Skeletal muscle cell (primary cell): ENCODE measurements around the gene TOLLIP.
"Not testable (repeated sequence)": the region's sequence is repeated elsewhere in the genome, so short reads cannot be mapped to it uniquely, and the experiment has no call there.

Experiments used
- DNase-seq: peaks from one replicate; pipeline ENCODE4 v3.0.0-alpha.2; 2010; ENCODE audit warnings: low read depth
- H3K4me3 ChIP-seq: 2 replicates; pipeline ENCODE4 v1.5.1; 2011; ENCODE audit warnings: low read depth, mild to moderate bottlenecking, control low read depth, low read length, moderate library complexity

Gene TOLLIP

DNA sequence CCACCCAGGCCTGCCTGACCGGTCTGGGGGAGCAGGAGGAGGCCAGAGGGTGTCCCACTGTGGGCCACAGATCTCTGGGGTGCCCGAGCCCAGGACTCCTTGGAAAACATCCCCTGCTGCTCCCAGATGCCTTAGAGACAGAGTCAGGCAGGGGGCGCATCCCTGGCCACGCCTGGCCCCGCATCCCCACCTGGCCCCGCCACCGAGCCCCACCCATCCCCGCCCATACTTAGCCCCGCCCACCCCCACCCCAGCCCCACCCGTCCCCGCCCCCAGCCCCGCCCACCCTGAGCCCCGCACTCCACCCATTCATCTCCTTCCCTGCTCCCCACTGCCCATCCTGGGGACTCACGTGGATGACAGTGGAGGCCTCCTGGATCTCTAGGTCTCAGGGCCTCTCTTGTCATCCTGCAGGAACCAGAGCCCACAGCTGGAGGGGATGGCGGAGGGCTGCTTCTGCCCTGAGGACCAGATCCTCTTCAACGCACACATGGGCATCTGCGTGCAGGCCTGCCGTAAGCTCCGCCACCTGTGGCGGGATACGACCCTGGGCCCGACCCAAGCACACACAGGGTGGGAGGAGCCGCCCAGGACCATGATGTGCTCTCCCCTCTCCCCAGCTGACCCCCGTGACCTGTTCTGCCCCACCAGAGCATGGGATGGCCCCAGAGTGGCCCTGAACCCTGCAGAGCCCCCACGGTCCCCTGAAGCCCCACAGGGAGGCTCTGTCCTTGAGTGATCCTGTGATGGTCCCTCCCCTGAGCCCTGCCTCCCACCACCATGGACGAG is 53.0 kb downstream of the TOLLIP start:
- no peak overlapping the region for H3K4me3 ChIP-seq
- DNase-seq: no peak

DNA sequence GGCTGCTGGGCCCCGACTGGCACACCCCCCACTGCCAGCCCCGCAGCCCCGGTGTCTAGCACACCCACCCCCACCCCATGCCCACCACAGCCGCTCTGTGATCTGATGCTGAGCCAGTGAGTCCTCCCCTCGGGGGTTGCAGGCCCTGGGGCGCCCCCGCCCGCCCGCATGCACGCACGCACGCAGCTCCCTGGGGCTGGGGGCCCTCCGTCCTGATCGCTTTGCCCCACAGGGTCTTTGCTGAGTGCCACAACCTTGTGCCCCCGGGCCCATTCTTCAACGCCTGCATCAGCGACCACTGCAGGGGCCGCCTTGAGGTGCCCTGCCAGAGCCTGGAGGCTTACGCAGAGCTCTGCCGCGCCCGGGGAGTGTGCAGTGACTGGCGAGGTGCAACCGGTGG is 54.3 kb downstream of the TOLLIP start:
- H3K4me3 ChIP-seq: no peak overlapping the region
- no peak for DNase-seq

DNA sequence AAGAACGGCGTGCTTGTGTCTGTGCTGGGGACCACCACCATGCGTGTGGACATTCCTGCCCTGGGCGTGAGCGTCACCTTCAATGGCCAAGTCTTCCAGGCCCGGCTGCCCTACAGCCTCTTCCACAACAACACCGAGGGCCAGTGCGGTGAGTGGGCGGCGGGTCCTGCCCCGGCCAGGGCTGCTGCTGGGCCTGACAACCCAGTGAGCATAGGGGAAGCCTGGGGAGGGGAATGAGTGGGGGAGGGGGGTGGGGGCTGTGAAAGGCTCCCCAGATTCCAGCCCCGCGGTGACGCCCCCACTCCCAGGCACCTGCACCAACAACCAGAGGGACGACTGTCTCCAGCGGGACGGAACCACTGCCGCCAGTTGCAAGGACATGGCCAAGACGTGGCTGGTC is 54.7 kb downstream of the TOLLIP start:
- no peak overlapping the region for H3K4me3 ChIP-seq
- no peak for DNase-seq

DNA sequence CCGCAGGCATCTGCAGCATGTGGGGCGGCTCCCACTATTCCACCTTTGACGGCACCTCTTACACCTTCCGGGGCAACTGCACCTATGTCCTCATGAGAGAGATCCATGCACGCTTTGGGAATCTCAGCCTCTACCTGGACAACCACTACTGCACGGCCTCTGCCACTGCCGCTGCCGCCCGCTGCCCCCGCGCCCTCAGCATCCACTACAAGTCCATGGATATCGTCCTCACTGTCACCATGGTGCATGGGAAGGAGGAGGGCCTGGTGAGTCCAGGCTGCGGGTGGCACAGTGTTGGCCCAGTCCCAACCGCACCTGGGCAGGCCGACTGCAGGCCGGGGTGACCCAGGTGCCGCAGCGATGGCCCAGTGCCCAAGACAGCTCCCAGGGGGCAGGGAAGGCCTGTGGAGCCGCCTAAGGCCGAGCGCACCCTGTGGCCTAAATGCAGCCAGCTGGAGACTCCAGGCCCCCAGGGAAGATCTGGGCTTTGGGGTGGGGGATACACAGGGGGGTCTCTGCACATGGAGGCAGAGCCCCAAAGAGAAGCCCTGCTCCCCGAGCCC is 55.3 kb downstream of the TOLLIP start:
- H3K4me3 ChIP-seq: no peak overlapping the region
- DNase-seq: no peak

DNA sequence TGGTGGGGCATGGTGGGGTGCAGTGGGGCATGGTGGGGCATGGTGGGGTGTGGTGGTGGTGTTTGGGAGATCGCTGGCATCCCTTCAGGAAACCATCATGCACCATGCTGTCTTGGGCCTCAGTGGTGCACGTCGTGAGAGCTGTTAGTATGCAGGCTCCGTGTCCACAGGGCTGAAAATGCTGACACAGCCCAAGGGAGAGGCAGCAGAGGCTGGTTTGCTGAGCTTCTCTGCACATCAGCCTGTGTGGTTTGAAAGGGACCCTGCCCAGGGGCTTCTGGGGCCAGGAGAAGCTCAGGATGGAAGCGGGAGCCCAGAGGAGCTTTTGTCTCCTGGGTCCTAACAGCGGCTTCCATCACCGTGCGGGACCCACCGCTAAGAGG is 56.3 kb downstream of the TOLLIP start:
- DNase-seq: no peak
- no peak overlapping the region for H3K4me3 ChIP-seq

DNA sequence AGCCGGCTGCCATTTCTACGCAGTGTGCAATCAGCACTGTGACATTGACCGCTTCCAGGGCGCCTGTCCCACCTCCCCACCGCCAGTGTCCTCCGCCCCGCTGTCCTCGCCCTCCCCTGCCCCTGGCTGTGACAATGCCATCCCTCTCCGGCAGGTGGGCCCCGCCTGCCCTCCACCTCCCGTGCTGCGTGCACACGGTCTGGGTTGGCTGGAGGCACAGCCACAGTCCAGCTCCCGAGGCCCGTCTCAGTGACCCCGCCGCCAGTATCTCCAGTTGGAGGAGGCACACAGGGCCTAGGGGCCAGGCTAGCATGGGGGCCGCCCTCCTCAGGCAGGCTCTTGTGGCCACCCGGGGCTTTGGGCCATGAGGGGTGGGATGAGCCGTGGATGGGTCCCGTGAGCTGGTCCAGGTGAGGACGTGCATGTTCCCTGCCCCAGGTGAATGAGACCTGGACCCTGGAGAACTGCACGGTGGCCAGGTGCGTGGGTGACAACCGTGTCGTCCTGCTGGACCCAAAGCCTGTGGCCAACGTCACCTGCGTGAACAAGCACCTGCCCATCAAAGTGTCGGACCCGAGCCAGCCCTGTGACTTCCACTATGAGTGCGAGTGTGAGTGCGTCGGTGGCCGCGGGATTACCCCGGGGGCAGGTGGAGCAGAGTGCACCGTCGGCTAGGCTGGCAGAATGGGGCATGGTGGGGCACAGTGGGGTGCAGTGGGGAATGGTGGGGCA is 56.9 kb downstream of the TOLLIP start:
- no peak overlapping the region for H3K4me3 ChIP-seq
- DNase-seq: no peak

DNA sequence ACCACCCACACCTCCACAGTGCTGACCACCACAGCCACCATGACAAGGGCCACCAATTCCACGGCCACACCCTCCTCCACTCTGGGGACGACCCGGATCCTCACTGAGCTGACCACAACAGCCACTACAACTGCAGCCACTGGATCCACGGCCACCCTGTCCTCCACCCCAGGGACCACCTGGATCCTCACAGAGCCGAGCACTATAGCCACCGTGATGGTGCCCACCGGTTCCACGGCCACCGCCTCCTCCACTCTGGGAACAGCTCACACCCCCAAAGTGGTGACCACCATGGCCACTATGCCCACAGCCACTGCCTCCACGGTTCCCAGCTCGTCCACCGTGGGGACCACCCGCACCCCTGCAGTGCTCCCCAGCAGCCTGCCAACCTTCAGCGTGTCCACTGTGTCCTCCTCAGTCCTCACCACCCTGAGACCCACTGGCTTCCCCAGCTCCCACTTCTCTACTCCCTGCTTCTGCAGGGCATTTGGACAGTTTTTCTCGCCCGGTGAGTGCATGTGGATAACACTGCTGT is 58.1 kb downstream of the TOLLIP start:
- no peak for DNase-seq
- no peak overlapping the region for H3K4me3 ChIP-seq

DNA sequence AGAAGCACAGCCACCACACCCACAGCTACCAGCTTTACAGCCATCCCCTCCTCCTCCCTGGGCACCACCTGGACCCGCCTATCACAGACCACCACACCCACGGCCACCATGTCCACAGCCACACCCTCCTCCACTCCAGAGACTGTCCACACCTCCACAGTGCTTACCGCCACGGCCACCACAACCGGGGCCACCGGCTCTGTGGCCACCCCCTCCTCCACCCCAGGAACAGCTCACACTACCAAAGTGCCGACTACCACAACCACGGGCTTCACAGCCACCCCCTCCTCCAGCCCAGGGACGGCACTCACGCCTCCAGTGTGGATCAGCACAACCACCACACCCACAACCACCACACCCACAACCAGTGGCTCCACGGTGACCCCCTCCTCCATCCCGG is 59.0 kb downstream of the TOLLIP start:
- not testable (repeated sequence) for DNase-seq, H3K4me3 ChIP-seq

DNA sequence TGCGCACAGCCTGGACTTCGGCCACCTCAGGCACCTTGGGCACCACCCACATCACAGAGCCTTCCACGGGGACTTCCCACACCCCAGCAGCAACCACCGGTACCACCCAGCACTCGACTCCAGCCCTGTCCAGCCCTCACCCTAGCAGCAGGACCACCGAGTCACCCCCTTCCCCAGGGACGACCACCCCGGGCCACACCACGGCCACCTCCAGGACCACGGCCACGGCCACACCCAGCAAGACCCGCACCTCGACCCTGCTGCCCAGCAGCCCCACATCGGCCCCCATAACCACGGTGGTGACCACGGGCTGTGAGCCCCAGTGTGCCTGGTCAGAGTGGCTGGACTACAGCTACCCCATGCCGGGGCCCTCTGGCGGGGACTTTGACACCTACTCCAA is 60.5 kb downstream of the TOLLIP start:
- H3K4me3 ChIP-seq, DNase-seq: not testable (repeated sequence)

DNA sequence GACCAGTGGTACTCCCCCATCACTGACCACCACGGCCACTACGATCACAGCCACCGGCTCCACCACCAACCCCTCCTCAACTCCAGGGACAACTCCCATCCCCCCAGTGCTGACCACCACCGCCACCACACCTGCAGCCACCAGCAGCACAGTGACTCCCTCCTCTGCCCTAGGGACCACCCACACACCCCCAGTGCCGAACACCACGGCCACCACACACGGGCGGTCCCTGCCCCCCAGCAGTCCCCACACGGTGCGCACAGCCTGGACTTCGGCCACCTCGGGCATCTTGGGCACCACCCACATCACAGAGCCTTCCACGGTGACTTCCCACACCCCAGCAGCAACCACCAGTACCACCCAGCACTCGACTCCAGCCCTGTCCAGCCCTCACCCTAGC is 62.4 kb downstream of the TOLLIP start:
- not testable (repeated sequence) for H3K4me3 ChIP-seq, DNase-seq

DNA sequence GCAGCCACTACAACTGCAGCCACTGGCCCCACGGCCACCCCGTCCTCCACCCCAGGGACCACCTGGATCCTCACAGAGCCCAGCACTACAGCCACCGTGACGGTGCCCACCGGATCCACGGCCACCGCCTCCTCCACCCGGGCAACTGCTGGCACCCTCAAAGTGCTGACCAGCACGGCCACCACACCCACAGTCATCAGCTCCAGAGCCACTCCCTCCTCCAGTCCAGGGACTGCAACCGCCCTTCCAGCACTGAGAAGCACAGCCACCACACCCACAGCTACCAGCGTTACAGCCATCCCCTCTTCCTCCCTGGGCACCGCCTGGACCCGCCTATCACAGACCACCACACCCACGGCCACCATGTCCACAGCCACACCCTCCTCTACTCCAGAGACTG is 63.1 kb downstream of the TOLLIP start:
- not testable (repeated sequence) for DNase-seq, H3K4me3 ChIP-seq

DNA sequence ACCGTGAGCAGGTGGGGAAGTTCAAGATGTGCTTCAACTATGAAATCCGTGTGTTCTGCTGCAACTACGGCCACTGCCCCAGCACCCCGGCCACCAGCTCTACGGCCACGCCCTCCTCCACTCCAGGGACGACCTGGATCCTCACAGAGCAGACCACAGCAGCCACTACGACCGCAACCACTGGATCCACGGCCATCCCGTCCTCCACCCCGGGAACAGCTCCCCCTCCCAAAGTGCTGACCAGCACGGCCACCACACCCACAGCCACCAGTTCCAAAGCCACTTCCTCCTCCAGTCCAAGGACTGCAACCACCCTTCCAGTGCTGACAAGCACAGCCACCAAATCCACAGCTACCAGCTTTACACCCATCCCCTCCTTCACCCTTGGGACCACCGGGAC is 63.7 kb downstream of the TOLLIP start:
- H3K4me3 ChIP-seq, DNase-seq: not testable (repeated sequence)

DNA sequence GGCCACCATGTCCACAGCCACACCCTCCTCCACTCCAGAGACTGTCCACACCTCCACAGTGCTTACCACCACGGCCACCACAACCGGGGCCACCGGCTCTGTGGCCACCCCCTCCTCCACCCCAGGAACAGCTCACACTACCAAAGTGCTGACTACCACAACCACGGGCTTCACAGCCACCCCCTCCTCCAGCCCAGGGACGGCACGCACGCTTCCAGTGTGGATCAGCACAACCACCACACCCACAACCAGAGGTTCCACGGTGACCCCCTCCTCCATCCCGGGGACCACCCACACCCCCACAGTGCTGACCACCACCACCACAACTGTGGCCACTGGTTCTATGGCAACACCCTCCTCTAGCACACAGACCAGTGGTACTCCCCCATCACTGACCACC is 64.9 kb downstream of the TOLLIP start:
- H3K4me3 ChIP-seq, DNase-seq: not testable (repeated sequence)

DNA sequence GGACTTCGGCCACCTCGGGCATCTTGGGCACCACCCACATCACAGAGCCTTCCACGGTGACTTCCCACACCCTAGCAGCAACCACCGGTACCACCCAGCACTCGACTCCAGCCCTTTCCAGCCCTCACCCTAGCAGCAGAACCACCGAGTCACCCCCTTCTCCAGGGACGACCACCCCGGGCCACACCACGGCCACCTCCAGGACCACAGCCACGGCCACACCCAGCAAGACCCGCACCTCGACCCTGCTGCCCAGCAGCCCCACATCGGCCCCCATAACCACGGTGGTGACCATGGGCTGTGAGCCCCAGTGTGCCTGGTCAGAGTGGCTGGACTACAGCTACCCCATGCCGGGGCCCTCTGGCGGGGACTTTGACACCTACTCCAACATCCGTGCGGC is 65.9 kb downstream of the TOLLIP start:
- not testable (repeated sequence) for DNase-seq, H3K4me3 ChIP-seq

DNA sequence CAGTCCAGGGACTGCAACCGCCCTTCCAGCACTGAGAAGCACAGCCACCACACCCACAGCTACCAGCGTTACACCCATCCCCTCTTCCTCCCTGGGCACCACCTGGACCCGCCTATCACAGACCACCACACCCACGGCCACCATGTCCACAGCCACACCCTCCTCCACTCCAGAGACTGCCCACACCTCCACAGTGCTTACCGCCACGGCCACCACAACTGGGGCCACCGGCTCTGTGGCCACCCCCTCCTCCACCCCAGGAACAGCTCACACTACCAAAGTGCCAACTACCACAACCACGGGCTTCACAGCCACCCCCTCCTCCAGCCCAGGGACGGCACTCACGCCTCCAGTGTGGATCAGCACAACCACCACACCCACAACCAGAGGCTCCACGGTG is 66.7 kb downstream of the TOLLIP start:
- not testable (repeated sequence) for DNase-seq, H3K4me3 ChIP-seq

DNA sequence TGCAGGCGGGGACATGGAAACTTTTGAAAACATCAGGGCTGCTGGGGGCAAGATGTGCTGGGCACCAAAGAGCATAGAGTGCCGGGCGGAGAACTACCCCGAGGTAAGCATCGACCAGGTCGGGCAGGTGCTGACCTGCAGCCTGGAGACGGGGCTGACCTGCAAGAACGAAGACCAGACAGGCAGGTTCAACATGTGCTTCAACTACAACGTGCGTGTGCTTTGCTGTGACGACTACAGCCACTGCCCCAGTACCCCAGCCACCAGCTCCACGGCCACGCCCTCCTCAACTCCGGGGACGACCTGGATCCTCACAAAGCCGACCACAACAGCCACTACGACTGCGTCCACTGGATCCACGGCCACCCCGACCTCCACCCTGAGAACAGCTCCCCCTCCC is 67.1 kb downstream of the TOLLIP start:
- H3K4me3 ChIP-seq: no peak overlapping the region
- no peak for DNase-seq

DNA sequence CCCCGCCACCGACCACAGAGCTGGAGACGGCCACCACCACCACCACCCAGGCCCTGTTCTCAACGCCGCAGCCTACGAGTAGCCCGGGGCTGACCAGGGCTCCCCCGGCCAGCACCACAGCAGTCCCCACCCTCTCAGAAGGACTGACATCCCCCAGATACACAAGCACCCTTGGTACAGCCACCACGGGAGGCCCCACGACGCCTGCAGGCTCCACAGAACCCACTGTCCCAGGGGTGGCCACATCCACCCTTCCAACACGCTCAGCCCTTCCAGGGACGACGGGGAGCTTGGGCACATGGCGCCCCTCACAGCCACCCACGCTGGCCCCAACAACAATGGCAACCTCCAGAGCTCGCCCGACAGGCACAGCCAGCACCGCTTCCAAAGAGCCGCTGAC is 67.7 kb downstream of the TOLLIP start:
- H3K4me3 ChIP-seq: no peak overlapping the region
- DNase-seq: no peak

DNA sequence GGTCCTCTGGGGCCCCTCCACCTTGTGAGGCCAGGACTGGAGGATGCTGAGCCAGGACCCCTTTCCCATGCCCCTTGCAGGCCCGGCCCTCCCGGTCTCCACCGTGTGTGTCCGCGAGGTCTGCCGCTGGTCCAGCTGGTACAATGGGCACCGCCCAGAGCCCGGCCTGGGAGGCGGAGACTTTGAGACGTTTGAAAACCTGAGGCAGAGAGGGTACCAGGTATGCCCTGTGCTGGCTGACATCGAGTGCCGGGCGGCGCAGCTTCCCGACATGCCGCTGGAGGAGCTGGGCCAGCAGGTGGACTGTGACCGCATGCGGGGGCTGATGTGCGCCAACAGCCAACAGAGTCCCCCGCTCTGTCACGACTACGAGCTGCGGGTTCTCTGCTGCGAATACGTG is 68.7 kb downstream of the TOLLIP start:
- no peak for DNase-seq
- no peak overlapping the region for H3K4me3 ChIP-seq

DNA sequence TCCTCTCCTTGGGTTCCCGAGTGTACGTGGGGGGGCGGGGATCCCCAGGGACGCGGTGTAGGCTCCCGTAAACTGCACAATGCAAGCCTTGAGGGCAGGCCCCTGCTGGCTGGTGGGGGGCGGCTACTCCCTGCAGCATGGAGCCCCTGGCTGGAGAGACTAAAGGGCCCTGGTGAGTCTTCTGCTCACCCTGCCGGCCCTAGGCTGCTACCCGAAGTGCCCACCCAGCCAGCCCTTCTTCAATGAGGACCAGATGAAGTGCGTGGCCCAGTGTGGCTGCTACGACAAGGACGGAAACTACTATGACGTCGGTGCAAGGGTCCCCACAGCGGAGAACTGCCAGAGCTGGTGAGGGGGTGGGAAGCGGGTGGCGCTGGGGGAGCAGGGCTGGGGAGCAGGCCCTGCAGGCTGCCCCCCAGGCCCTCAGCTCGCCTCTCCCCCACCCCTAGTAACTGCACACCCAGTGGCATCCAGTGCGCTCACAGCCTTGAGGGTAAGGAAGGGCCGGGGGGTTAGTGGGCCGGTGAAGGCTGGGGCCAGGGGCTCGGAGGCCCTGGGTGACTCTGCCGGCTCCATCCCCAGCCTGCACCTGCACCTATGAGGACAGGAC is 69.7 kb downstream of the TOLLIP start:
- DNase-seq: no peak
- H3K4me3 ChIP-seq: no peak overlapping the region
